A549 treated with Hydrocortisone at 1 μM for 4 hours (cell line): ENCODE data around the gene PATJ. TPM values are rescaled to one million over a fixed set of nuclear protein-coding genes. Genes with fewer than 3 reads are reported as not detected.

ENCODE experiments used
- total RNA-seq: library from RNA; stranded (reverse); fragments of 200-300 nt; extraction: Qiagen RNA extraction; gene quantifications from 5 replicates; pipeline ENCODE4 v1.2.3, GENCODE V29; 2022

PATJ gene
- total RNA-seq, result 3.7 to 4.7 TPM (median 4.1 TPM) in 5 replicates

GRCh38 chr1:61741711-61742619 is at the start of gene PATJ:
Gene PATJ (plus strand): TSS chr1:61742480. CDS start chr1:61762893, 20,413 bp downstream.

GRCh38 chr1:61724813-61725694 is 17.2 kb upstream of the PATJ start, which contains the start of gene TM2D1:
Gene TM2D1 (minus strand): TSS chr1:61725141. CDS start chr1:61725120, 21 bp downstream.

GRCh38 chr1:62194651-62195544 is 452.6 kb downstream of the PATJ start, which contains the start of gene L1TD1:
Gene L1TD1 (plus strand): TSS chr1:62194849. CDS start chr1:62206629, 11,780 bp downstream.

Other genes starting within 250 kb of the PATJ start
- gene TM2D1, start 17.3 kb upstream of the PATJ start, total RNA-seq, result 21.3 to 28.2 TPM (median 24.1 TPM) in 5 replicates